Type B pancreatic cell (in vitro differentiated cells): Measurements from ENCODE around the gene ZFPL1. TPM values are rescaled to one million over a fixed set of nuclear protein-coding genes. Genes with fewer than 3 reads are reported as not detected.

Source experiments
- DNase-seq: peaks from one replicate; pipeline ENCODE4 v3.0.0; 2021; ENCODE audit warnings: mixed read lengths; ENCODE audit not compliant: unreplicated experiment; ENCODE audit errors: extremely low spot score
- H3K27ac Mint-ChIP-seq: 2 replicates; pipeline ENCODE4 v1.8.0; 2021; ENCODE audit warnings: mild to moderate bottlenecking, mixed read lengths
- H3K27me3 Mint-ChIP-seq: 2 replicates; pipeline ENCODE4 v1.8.0; 2021; ENCODE audit warnings: mixed read lengths
- H3K36me3 Mint-ChIP-seq: 2 replicates; pipeline ENCODE4 v1.8.0; 2021; ENCODE audit warnings: mixed read lengths
- H3K4me1 Mint-ChIP-seq: one replicate; pipeline ENCODE4 v1.8.0; 2021; ENCODE audit warnings: mixed read lengths; ENCODE audit not compliant: unreplicated experiment
- H3K4me3 Mint-ChIP-seq: 2 replicates; pipeline ENCODE4 v1.8.0; 2021; ENCODE audit warnings: mild to moderate bottlenecking, mixed read lengths
- H3K9me3 Mint-ChIP-seq: 2 replicates; pipeline ENCODE4 v1.8.0; 2021; ENCODE audit warnings: mixed read lengths
- total RNA-seq: library from RNA; stranded (reverse); gene quantifications from 2 replicates; pipeline ENCODE4 v1.2.1, GENCODE V29; 2021; ENCODE audit warnings: low replicate concordance
- TF ChIP-seq, protein P1 (sequence below): fragments of 200-600 bp; sonication (generic); conservative IDR thresholded peaks from 2 replicates; pipeline ENCODE4 v1.5.0; 2021; ENCODE audit warnings: antibody characterized with exemption, mild to moderate bottlenecking

ZFPL1 gene
- total RNA-seq, 1 donor from 2014 or later, result 35.9 TPM

GRCh38 chr11:65086809-65087208 is 2.8 kb downstream of the ZFPL1 start:
- Mint-ChIP-seq H3K27ac (no peak overlapping the region), H3K27me3 (no peaks in the 10 kb centered on the region), H3K9me3 (no peaks in the 10 kb centered on the region), H3K36me3 (peaks cover 11% of the 10 kb centered on the region), H3K4me3 (no peak overlapping the region), H3K4me1 (peaks cover 10% of the 10 kb centered on the region)
- TF ChIP-seq, protein P1, sequence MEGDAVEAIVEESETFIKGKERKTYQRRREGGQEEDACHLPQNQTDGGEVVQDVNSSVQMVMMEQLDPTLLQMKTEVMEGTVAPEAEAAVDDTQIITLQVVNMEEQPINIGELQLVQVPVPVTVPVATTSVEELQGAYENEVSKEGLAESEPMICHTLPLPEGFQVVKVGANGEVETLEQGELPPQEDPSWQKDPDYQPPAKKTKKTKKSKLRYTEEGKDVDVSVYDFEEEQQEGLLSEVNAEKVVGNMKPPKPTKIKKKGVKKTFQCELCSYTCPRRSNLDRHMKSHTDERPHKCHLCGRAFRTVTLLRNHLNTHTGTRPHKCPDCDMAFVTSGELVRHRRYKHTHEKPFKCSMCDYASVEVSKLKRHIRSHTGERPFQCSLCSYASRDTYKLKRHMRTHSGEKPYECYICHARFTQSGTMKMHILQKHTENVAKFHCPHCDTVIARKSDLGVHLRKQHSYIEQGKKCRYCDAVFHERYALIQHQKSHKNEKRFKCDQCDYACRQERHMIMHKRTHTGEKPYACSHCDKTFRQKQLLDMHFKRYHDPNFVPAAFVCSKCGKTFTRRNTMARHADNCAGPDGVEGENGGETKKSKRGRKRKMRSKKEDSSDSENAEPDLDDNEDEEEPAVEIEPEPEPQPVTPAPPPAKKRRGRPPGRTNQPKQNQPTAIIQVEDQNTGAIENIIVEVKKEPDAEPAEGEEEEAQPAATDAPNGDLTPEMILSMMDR, result no peak
- DNase-seq, result no peak

GRCh38 chr11:65087216-65087615 is 3.2 kb downstream of the ZFPL1 start:
- TF ChIP-seq, protein P1, result no peak
- DNase-seq, result no peak
- Mint-ChIP-seq H3K27ac (no peak overlapping the region), H3K4me1 (peaks cover 10% of the 10 kb centered on the region), H3K36me3 (peaks cover 11% of the 10 kb centered on the region), H3K4me3 (no peak overlapping the region), H3K27me3 (no peaks in the 10 kb centered on the region), H3K9me3 (no peaks in the 10 kb centered on the region)

DNA sequence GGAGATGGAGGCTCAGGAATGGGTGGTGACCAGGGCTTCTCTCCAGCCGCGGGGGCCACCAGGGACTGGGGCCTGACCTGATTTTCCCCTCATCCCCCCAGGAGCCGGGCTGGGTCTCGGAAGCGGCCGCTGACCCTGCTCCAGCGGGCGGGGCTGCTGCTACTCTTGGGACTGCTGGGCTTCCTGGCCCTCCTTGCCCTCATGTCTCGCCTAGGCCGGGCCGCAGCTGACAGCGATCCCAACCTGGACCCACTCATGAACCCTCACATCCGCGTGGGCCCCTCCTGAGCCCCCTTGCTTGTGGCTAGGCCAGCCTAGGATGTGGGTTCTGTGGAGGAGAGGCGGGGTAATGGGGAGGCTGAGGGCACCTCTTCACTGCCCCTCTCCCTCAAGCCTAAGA is 3.8 kb downstream of the ZFPL1 start:
- Mint-ChIP-seq H3K4me1 (peaks cover 7% of the 10 kb centered on the region), H3K36me3 (peaks cover 11% of the 10 kb centered on the region), H3K27ac (no peak overlapping the region), H3K4me3 (no peak overlapping the region), H3K9me3 (no peaks in the 10 kb centered on the region), H3K27me3 (no peaks in the 10 kb centered on the region)
- no peak for DNase-seq
- TF ChIP-seq, protein P1, result no peak

- TF ChIP-seq, protein P1, result no peak
- Mint-ChIP-seq H3K4me1 (peaks cover 4% of the 10 kb centered on the region), H3K9me3 (no peaks in the 10 kb centered on the region), H3K4me3 (no peak overlapping the region), H3K36me3 (peaks cover 11% of the 10 kb centered on the region), H3K27ac (no peak overlapping the region), H3K27me3 (no peaks in the 10 kb centered on the region)
- no peak for DNase-seq
Measured at GRCh38 chr11:65089621-65090020, 5.6 kb downstream of the ZFPL1 start.

DNA sequence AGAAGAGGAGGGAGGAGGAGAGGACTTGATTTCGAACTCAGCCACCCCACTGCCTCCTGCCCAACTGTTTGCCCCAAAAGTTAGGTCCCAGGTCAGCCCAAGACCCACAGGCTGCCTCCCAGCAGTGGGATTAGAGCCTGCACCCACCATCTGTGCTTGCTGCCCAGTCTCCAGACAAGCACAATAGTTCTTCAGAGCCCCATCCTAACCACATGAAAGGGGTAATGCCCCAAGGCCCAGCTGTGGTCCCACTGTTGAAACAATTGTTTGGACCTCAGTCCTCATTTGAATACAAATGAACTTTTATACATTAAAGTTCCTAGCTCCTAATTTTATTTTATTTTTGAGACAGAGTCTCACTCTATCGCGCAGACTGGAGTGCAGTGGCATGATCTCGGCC is 6.6 kb downstream of the ZFPL1 start:
- no peaks in the 10 kb centered on the region for H3K27me3 Mint-ChIP-seq
- no peak for DNase-seq
- peaks cover 9% of the 10 kb centered on the region for H3K36me3 Mint-ChIP-seq
- no peak overlapping the region for H3K4me3 Mint-ChIP-seq
- H3K27ac Mint-ChIP-seq, result no peak overlapping the region
- H3K4me1 Mint-ChIP-seq, result peaks cover 5% of the 10 kb centered on the region
- TF ChIP-seq, protein P1, result no peak
- H3K9me3 Mint-ChIP-seq, result no peaks in the 10 kb centered on the region

- H3K9me3 Mint-ChIP-seq, result no peaks in the 10 kb centered on the region
- no peaks in the 10 kb centered on the region for H3K27me3 Mint-ChIP-seq
- H3K4me1 Mint-ChIP-seq, result peaks cover 9% of the 10 kb centered on the region
- TF ChIP-seq, protein P1, result no peak
- H3K36me3 Mint-ChIP-seq, result no peaks in the 10 kb centered on the region
- H3K27ac Mint-ChIP-seq, result peak overlapping the region; percentile 90
- no peak for DNase-seq
- H3K4me3 Mint-ChIP-seq, result peak overlapping the region; percentile 95
Measured at GRCh38 chr11:65095427-65095826, 11.4 kb downstream of the ZFPL1 start.
